Liver (tissue), 9 donors: ENCODE results near the gene SORCS2. TPM values are rescaled to one million over a fixed set of nuclear protein-coding genes. Genes with fewer than 3 reads are reported as not detected.

Source experiments
- DNase-seq: peaks from one replicate; pipeline ENCODE4 v3.0.0-alpha.2; 2017; ENCODE audit warnings: low spot score
- H3K27ac ChIP-seq, 2 donors: one replicate each; pipeline ENCODE4 v1.7.0; 2013; ENCODE audit warnings: inconsistent platforms in 2 of 2, low read length in 2 of 2, control low read depth in 1 of 2, low read depth in 1 of 2, mild to moderate bottlenecking in 1 of 2
- H3K27me3 ChIP-seq, 4 donors: one replicate each; pipeline versions ENCODE4 v1.6.1 to v1.7.0; 2013; ENCODE audit warnings: low read length in 3 of 4, inconsistent platforms in 1 of 4, mild to moderate bottlenecking in 1 of 4, moderate library complexity in 1 of 4; ENCODE audit not compliant: control insufficient read depth in 4 of 4, insufficient read depth in 4 of 4
- H3K36me3 ChIP-seq, 4 donors: one replicate each; pipeline versions ENCODE4 v1.6.1 to v1.7.0; 2013; ENCODE audit warnings: low read length in 3 of 4, mild to moderate bottlenecking in 3 of 4, low read depth in 1 of 4, moderate library complexity in 1 of 4; ENCODE audit not compliant: control insufficient read depth in 4 of 4, insufficient read depth in 3 of 4
- H3K4me1 ChIP-seq, 4 donors: one replicate each; pipeline versions ENCODE4 v1.6.1 to v1.7.0; 2013; ENCODE audit warnings: low read length in 3 of 4, mild to moderate bottlenecking in 3 of 4, moderate library complexity in 1 of 4; ENCODE audit not compliant: control insufficient read depth in 4 of 4, insufficient read depth in 4 of 4
- H3K4me3 ChIP-seq, 3 donors: one replicate each; pipeline versions ENCODE4 v1.6.1 to v1.7.0; 2013; ENCODE audit warnings: low read length in 3 of 3, control low read depth in 1 of 3, low read depth in 1 of 3, mild to moderate bottlenecking in 1 of 3
- H3K9ac ChIP-seq, 2 donors: one replicate each; pipeline ENCODE4 v1.7.0; 2013; ENCODE audit warnings: low read length in 2 of 2, mild to moderate bottlenecking in 2 of 2, moderate library complexity in 2 of 2, control low read depth in 1 of 2, low read depth in 1 of 2
- H3K9me3 ChIP-seq, 4 donors: one replicate each; pipeline versions ENCODE4 v1.6.1 to v1.7.0; 2013; ENCODE audit warnings: low read length in 3 of 4; ENCODE audit not compliant: control insufficient read depth in 4 of 4
- CTCF ChIP-seq: fragments of 150-350 bp; IDR thresholded peaks from 2 replicates; pipeline ENCODE4 v1.5.1; 2017; ENCODE audit warnings: improper control_type of control experiment, low read depth, low read length; ENCODE audit not compliant: missing input control
- EGR1 ChIP-seq, 2 donors: IDR thresholded peaks; 2 replicates each; pipeline ENCODE4 v1.6.1; 2016 to 2018; ENCODE audit warnings: antibody characterized with exemption in 2 of 2, low read depth in 2 of 2
- FOXA1 ChIP-seq: IDR thresholded peaks from 2 replicates; pipeline ENCODE4 v1.6.1; 2016; ENCODE audit warnings: antibody characterized with exemption
- FOXA2 ChIP-seq: IDR thresholded peaks from 2 replicates; pipeline ENCODE4 v1.6.1; 2016; ENCODE audit warnings: antibody characterized with exemption
- GABPA ChIP-seq, 2 donors: IDR thresholded peaks in 1 of 2; conservative IDR thresholded peaks in 1 of 2; 2 replicates each; pipeline ENCODE4 v1.6.1; 2016; ENCODE audit warnings: antibody characterized with exemption in 2 of 2, mild to moderate bottlenecking in 1 of 2, moderate library complexity in 1 of 2
- HNF4A ChIP-seq, 2 donors: conservative IDR thresholded peaks; 2 replicates each; pipeline ENCODE4 v1.6.1; 2016; ENCODE audit warnings: antibody characterized with exemption in 2 of 2, mild to moderate bottlenecking in 2 of 2
- HNF4G ChIP-seq: IDR thresholded peaks from 2 replicates; pipeline ENCODE4 v1.6.1; 2016; ENCODE audit warnings: antibody characterized with exemption
- JUND ChIP-seq, 2 donors: IDR thresholded peaks; 2 replicates each; pipeline ENCODE4 v1.6.1; 2016; ENCODE audit warnings: antibody characterized with exemption in 2 of 2
- MAX ChIP-seq: IDR thresholded peaks from 2 replicates; pipeline ENCODE4 v1.6.1; 2016; ENCODE audit warnings: antibody characterized with exemption
- NR2F2 ChIP-seq: IDR thresholded peaks from 2 replicates; pipeline ENCODE4 v1.6.1; 2016; ENCODE audit warnings: antibody characterized with exemption
- RAD21 ChIP-seq, 2 donors: IDR thresholded peaks; 2 replicates each; pipeline ENCODE4 v1.6.1; 2016; ENCODE audit warnings: antibody characterized with exemption in 2 of 2, mild to moderate bottlenecking in 2 of 2
- REST ChIP-seq: IDR thresholded peaks from 2 replicates; pipeline ENCODE4 v1.6.1; 2016; ENCODE audit warnings: antibody characterized with exemption, mild to moderate bottlenecking
- RXRA ChIP-seq, 2 donors: IDR thresholded peaks; 2 replicates each; pipeline ENCODE4 v1.6.1; 2017 to 2018; ENCODE audit warnings: antibody characterized with exemption in 2 of 2, mild to moderate bottlenecking in 1 of 2
- SP1 ChIP-seq: IDR thresholded peaks from 2 replicates; pipeline ENCODE4 v1.6.1; 2018; ENCODE audit warnings: antibody characterized with exemption, mild to moderate bottlenecking
- ZBTB33 ChIP-seq: IDR thresholded peaks from 2 replicates; pipeline ENCODE4 v1.6.1; 2016; ENCODE audit warnings: antibody characterized with exemption
- WGBS: extraction: QIAGEN DNeasy Blood & Tissue Kit; methylation state at CpG from one replicate; pipeline ENCODE4 v1.1.7; 2013; 5-methylcytosine and 5-hydroxymethylcytosine counted together
- polyA plus RNA-seq, 2 donors: library from polyadenylated mRNA; stranded (reverse) in 1 of 2; unstranded in 1 of 2; fragments of 200-250 nt in 1 of 2; fragments of >200 nt in 1 of 2; fragmentation: Nextera tagmentation in 1 of 2; extraction: Ambion mirVana in 1 of 2; gene quantifications; one replicate each; pipeline versions ENCODE4 v1.2.1 to v1.2.3, GENCODE V29; 2013 to 2015
- total RNA-seq, 2 donors: library from RNA; depleted of rRNA; stranded (reverse); fragments of >200 nt; gene quantifications; one replicate each; pipeline ENCODE4 v1.2.3, GENCODE V29; 2014
- donor health status: healthy.
- donor health status: healthy.
- donor health status: healthy.
- donor health status: healthy.
- donor health status: healthy.

The SORCS2 gene
- total and polyA plus RNA-seq, 4 donors = 0.10 to 1.4 (median 0.92) TPM

GRCh38 chr4:7699825-7700224, 507.5 kb downstream of the SORCS2 start (continued):
- no peak for TF ChIP-seq ZBTB33

GRCh38 chr4:7700665-7701064, 508.3 kb downstream of the SORCS2 start:
- Histone ChIP-seq H3K27ac (no peak overlapping the region), H3K27me3 (no peaks in the 10 kb centered on the region), H3K9me3 (no peaks in the 10 kb centered on the region), H3K36me3 (no peaks in the 10 kb centered on the region), H3K9ac (no peak overlapping the region), H3K4me1 (no peaks in the 10 kb centered on the region), H3K4me3 (no peak overlapping the region)
- no peak for TF ChIP-seq ZBTB33
- no peak for TF ChIP-seq FOXA2
- no peak for TF ChIP-seq GABPA (IDR thresholded peaks at IDR 0.05 in 1 of 2, conservative IDR thresholded peaks at IDR 0.05 in 1 of 2)
- TF ChIP-seq HNF4A (conservative IDR thresholded peaks at IDR 0.05) = no peak
- no peak for TF ChIP-seq RAD21 (IDR thresholded peaks at IDR 0.05)
- no peak for TF ChIP-seq RXRA (IDR thresholded peaks at IDR 0.05)
- no peak for TF ChIP-seq FOXA1
- WGBS = 70% methylated on average over 9 of the region's 9 CpGs
- DNase-seq = no peak

- Histone ChIP-seq H3K4me1 (no peaks in the 10 kb centered on the region), H3K27ac (no peak overlapping the region), H3K36me3 (no peaks in the 10 kb centered on the region), H3K9me3 (no peaks in the 10 kb centered on the region), H3K9ac (no peak overlapping the region), H3K4me3 (no peak overlapping the region), H3K27me3 (no peaks in the 10 kb centered on the region)
- no peak for TF ChIP-seq CTCF
- no peak for TF ChIP-seq HNF4G
- no peak for TF ChIP-seq ZBTB33
- no peak for TF ChIP-seq REST
- no peak for TF ChIP-seq JUND (IDR thresholded peaks at IDR 0.05)
- no peak for TF ChIP-seq GABPA (IDR thresholded peaks at IDR 0.05 in 1 of 2, conservative IDR thresholded peaks at IDR 0.05 in 1 of 2)
- TF ChIP-seq EGR1 (IDR thresholded peaks at IDR 0.05; ENCODE audit: low read depth in 2 of 2) = no peak
- no peak for TF ChIP-seq SP1
- no peak for TF ChIP-seq NR2F2
- TF ChIP-seq FOXA1 = no peak
- TF ChIP-seq RXRA (IDR thresholded peaks at IDR 0.05) = no peak
- TF ChIP-seq RAD21 (IDR thresholded peaks at IDR 0.05) = no peak
- TF ChIP-seq MAX = no peak
- TF ChIP-seq HNF4A (conservative IDR thresholded peaks at IDR 0.05) = no peak
- WGBS = 89% methylated on average over 19 of the region's 19 CpGs
- no peak for DNase-seq
Observed at GRCh38 chr4:7701866-7702649, 509.7 kb downstream of the SORCS2 start.
